AG10803 (cell line): ENCODE results near the gene SLF2.

Experiments
- DNase-seq: peaks from one replicate; pipeline ENCODE4 v3.0.0; 2010; ENCODE audit warnings: low read depth
- H3K4me3 ChIP-seq: 2 replicates; pipeline ENCODE4 v1.5.1; 2011; ENCODE audit warnings: mild to moderate bottlenecking, low read length, control low read depth
- CTCF ChIP-seq: conservative IDR thresholded peaks from 2 replicates; pipeline ENCODE4 v1.5.1; 2011; ENCODE audit warnings: mild to moderate bottlenecking, low read length, control low read depth, inconsistent platforms

Gene SLF2

GRCh38 chr10:101005869-101006567 lies 93.3 kb downstream of the SLF2 start:
- DNase-seq, result no peak
- no peak for TF ChIP-seq CTCF

DNA sequence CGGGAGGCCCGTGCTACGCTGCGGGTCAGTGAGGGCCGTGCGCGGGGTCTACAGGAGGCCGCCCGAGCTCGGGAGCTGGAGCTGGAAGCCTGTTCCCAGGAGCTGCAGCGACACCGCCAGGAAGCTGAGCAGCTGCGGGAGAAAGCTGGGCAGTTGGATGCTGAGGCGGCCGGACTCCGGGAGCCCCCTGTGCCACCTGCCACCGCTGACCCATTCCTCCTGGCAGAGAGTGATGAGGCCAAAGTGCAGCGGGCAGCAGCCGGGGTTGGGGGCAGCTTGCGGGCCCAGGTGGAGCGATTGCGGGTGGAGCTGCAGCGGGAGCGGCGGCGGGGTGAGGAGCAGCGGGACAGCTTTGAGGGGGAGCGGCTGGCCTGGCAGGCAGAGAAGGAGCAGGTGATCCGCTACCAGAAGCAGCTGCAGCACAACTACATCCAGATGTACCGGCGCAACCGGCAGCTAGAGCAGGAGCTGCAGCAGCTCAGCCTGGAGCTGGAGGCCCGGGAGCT lies 93.9 kb downstream of the SLF2 start:
- H3K4me3 ChIP-seq, result no peak overlapping the region
- no peak for TF ChIP-seq CTCF
- no peak for DNase-seq

More at GRCh38 chr10:101005869-101006567, 93.3 kb downstream of the SLF2 start:
- H3K4me3 ChIP-seq, result no peak overlapping the region

DNA sequence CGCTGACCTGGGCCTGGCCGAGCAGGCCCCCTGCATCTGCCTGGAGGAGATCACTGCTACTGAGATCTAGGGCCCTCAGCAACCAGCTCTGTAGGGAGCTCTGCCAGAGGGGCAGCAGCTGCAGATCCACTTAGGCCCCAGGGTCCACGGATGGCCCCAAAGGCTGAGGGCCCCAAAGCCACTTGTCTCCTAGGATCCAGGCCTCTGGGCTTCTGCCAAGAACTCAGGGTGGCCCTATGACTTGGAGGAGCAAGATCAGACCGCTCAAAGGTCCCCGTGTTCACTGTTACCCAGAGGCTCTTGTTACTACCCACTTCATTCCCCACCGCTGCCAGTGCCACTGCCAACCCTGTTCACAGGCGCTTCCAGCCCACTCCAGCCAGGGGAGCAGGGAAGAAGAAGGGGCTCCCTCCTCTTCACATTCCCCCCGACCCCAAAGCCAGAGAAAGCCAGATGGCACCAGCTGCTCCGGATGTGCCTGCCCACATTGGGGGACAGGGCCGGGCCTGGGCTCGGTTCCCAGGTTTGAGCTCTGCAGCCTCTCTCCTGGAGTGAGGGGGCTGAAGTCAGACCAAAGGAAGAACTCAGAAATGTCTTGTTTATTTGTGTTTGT lies 94.4 kb downstream of the SLF2 start:
- no peak for DNase-seq
- no peak overlapping the region for H3K4me3 ChIP-seq
- no peak for TF ChIP-seq CTCF

DNA sequence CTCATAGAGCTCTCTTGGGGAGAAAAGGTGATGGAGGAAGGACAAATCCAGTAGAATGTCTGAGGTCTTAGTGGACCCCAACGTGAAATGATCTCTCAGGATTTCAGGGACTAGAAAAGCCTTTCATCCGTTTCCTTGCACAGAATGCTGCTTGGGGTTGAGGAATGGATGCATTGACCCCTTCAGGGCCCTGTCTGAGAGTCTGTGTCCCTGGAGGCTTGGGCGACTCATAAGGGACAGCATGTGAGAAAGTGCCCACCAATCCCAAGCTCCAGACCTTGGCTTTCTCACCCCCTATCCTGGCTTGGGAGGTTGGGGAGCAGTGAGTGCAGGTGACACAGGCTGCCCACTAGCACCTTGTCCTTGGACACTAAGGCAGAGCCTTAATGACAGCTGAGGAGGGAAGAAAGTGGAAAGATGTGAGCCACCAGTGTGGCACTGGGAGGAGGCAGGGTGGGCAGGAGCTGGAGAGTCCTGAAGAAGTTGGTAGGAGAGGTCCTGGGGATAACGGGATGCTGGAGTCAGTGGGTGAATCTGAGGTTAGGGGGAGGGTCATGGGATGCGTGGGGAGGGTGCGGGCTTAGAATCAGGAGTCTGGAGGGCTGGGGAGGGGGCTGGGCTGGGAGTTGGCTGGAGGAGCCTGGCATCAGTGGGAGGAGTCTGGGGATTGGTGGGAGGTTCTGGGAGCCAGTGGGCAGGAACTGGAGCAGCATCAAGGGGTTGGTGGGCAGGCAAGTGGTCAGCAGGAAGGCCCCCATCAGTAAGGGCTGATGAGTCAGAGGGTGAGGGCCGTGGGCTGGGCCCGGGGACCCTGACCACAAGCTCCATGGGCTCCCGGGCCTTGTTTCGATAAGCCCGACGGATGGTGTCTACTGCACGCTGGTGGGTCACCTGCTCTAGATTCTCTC lies 95.4 kb downstream of the SLF2 start:
- no peak for TF ChIP-seq CTCF
- DNase-seq, result no peak

DNA sequence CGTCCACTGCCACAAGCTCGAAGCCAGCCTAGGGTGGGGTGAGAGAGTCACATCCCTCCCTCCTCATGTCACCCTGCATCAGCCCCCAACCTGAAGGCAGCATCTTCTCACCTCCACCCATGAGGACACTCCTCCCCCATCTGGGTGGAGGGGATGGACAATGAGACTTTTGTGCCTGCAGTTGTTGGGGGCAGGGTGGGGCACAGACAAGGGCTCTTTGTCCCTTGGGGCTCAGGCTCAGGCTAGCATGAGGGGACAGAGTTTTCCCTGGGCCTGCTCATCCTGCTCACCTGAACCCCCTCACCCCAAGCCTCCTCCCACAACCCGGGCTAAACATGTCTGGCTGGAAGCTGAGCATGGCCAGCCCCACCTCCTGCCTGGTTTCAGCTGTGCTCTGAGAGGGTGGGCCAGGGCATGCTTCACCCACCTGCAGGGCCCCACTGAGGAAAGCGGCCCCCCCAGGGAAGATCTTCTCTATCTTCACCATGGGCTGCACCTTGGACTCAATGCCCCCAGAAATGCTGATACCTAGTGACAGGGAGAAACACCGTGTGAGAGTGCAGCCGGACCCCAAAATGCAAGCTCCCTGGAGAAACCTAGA lies 96.2 kb downstream of the SLF2 start:
- DNase-seq, result no peak
- H3K4me3 ChIP-seq, result no peak overlapping the region
- no peak for TF ChIP-seq CTCF

More for the DNA sequence above, 95.4 kb downstream of the SLF2 start:
- H3K4me3 ChIP-seq, result no peak overlapping the region

DNA sequence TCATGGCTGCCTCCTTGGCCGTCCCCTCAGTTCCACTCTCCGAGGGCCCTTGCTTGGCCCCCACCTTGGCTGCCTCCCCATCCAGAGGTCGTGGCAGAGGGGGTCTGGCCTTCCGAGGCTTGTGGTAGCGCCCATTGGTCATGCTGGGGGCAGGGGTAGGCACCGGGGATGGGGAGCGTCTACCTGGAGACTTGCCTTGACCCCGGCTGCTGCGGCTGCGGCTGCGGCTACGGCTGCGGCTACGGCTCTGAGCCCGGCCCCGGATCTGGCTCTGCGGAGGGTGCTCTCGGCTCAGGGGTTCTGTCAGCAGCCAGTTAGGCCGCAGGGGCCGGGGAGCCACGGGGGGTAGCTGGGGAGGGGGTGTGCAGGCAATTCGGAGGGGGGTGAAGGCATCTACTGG lies 97.6 kb downstream of the SLF2 start:
- no peak for TF ChIP-seq CTCF
- no peak overlapping the region for H3K4me3 ChIP-seq
- DNase-seq, result no peak
